ENCODE data around the gene PIGK.
A peak's percentile ranks its signal among the peaks of the same experiment; 100 is the strongest.

PIGK gene

DNA sequence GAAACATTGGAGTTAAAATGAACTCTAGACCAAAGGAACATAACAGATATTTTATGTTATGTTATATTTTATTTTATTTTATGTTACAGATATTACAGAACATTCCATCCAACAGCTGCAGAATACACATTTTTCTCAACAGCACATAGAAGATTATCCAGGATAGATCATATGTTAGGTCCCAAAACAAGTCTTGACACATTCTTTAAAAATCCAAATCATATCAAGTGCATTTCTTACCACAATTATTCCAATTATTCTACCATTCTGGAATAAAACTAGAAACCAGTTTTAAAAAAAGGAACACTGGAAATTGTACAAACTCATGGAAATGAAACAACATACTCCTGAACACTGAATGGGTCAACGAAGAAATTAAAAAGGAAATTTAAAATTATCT lies 30.9 kb upstream of the PIGK start:
- no peak overlapping the region for H3K4me3 ChIP-seq (ENCODE audit: low read depth in 1 of 2, low read length in 1 of 2)
- H3K36me3 ChIP-seq: no peaks in the 10 kb centered on the region
- H3K27me3 ChIP-seq: no peaks in the 10 kb centered on the region
- no peaks in the 10 kb centered on the region for H3K9me3 ChIP-seq
- H3K27ac ChIP-seq: no peak overlapping the region
- H3K4me1 ChIP-seq (ENCODE audit: control insufficient read depth in 1 of 2, insufficient read depth in 1 of 2, low read depth in 1 of 2, low read length in 1 of 2): no peaks in the 10 kb centered on the region
- TF ChIP-seq, protein P1, sequence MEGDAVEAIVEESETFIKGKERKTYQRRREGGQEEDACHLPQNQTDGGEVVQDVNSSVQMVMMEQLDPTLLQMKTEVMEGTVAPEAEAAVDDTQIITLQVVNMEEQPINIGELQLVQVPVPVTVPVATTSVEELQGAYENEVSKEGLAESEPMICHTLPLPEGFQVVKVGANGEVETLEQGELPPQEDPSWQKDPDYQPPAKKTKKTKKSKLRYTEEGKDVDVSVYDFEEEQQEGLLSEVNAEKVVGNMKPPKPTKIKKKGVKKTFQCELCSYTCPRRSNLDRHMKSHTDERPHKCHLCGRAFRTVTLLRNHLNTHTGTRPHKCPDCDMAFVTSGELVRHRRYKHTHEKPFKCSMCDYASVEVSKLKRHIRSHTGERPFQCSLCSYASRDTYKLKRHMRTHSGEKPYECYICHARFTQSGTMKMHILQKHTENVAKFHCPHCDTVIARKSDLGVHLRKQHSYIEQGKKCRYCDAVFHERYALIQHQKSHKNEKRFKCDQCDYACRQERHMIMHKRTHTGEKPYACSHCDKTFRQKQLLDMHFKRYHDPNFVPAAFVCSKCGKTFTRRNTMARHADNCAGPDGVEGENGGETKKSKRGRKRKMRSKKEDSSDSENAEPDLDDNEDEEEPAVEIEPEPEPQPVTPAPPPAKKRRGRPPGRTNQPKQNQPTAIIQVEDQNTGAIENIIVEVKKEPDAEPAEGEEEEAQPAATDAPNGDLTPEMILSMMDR (IDR thresholded peaks at IDR 0.05): no peak

DNA sequence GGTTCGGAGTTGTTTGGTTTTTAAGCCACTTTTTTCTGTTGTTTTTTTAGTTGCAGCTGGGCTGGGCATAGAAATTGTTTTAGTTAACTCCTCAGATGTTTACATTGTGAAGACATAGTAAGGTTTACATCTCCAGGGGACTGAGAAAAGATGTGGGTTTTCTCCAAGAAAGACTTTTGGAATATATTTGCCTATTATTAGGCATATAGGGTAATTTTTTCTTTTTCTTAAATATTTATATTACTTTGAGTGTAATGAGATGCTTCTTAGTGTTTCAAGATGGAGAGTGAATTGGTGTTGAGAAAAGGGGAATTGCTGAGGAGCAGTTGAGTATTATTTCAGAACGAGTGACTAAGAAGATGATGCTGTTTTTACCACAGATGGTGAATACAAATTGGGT lies 26.6 kb upstream of the PIGK start:
- Histone ChIP-seq H3K9me3 (no peaks in the 10 kb centered on the region), H3K4me1 (ENCODE audit: control insufficient read depth in 1 of 2, insufficient read depth in 1 of 2, low read depth in 1 of 2, low read length in 1 of 2) (no peaks in the 10 kb centered on the region)
- TF ChIP-seq, protein P1 (IDR thresholded peaks at IDR 0.05): no peak

DNA sequence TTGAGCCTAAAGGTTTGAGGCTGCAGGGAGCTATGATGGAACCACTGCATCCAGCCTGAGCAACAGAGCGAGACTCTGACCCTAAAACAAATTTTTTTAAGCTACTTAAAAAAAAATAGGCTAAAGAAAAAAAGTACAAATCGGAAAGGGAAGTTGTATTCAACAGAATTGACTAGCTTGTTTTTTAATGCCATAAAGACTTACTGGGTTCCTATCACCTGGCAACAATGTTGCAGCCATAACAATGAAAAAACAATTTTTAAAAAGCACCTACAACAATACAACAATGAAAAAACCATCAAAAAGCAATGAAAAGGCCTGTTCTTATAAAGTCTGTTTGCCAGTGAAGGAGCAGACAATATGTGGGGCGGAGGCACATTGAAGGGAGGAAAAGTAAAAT lies 20.1 kb upstream of the PIGK start:
- H3K36me3 ChIP-seq: no peaks in the 10 kb centered on the region
- H3K27ac ChIP-seq: peak overlapping the region; percentile 21
- no peak overlapping the region for H3K4me3 ChIP-seq (ENCODE audit: low read depth in 1 of 2, low read length in 1 of 2)
- TF ChIP-seq, protein P1 (IDR thresholded peaks at IDR 0.05): no peak
- no peaks in the 10 kb centered on the region for H3K9me3 ChIP-seq
- H3K27me3 ChIP-seq: no peaks in the 10 kb centered on the region
- peaks cover 14 to 16% of the 10 kb centered on the region in 2 experiments for H3K4me1 ChIP-seq (ENCODE audit: control insufficient read depth in 1 of 2, insufficient read depth in 1 of 2, low read depth in 1 of 2, low read length in 1 of 2)

More for the DNA sequence above, 26.6 kb upstream of the PIGK start:
- Histone ChIP-seq H3K4me3 (ENCODE audit: low read depth in 1 of 2, low read length in 1 of 2) (no peak overlapping the region), H3K36me3 (no peaks in the 10 kb centered on the region), H3K27ac (no peak overlapping the region), H3K27me3 (no peaks in the 10 kb centered on the region)

DNA sequence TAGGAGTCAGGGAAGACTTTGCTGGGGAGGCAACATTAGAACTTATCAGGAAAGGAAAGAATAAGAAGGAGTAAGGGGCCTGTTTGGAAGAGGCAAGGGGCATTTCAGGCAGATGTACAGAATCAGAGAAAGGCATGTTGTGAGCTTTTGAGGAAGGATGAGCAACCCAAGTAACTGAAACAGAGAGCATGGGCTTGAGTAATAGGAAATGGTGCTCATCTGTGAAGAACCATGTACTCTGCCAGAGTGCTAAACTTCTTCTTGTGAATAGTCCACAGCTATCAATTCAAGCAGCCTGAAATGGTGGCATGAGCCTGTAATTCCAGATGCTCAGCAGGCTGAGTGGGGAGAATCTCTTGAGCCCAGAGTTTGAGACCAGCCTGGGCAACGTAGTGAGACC lies 19.2 kb upstream of the PIGK start:
- peaks cover 14 to 16% of the 10 kb centered on the region in 2 experiments for H3K4me1 ChIP-seq (ENCODE audit: control insufficient read depth in 1 of 2, insufficient read depth in 1 of 2, low read depth in 1 of 2, low read length in 1 of 2)
- TF ChIP-seq, protein P1 (IDR thresholded peaks at IDR 0.05): no peak
- no peaks in the 10 kb centered on the region for H3K9me3 ChIP-seq
- no peak overlapping the region for H3K4me3 ChIP-seq (ENCODE audit: low read depth in 1 of 2, low read length in 1 of 2)
- H3K27ac ChIP-seq: peak overlapping the region; percentile 20
- H3K27me3 ChIP-seq: no peaks in the 10 kb centered on the region
- H3K36me3 ChIP-seq: no peaks in the 10 kb centered on the region

DNA sequence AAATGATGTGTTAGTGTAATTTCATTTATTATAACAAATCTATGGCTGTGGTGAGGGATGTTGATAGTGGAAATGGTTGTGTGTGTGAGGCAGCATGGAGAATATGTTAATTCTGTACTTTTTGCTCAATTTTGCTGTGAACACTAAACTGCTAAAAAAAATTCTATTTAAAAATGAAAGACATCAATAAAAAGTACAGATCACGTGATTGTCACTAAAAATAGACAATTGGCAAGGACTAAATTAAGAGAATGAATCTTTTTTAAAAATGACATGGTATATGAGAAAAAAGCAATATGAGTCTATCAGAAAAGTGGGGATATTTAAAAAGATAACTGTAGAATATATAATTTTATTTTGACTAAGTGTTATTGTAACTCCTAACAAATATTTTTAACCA lies 15.7 kb upstream of the PIGK start:
- no peaks in the 10 kb centered on the region for H3K27me3 ChIP-seq
- H3K36me3 ChIP-seq: no peaks in the 10 kb centered on the region
- H3K4me1 ChIP-seq (ENCODE audit: control insufficient read depth in 1 of 2, insufficient read depth in 1 of 2, low read depth in 1 of 2, low read length in 1 of 2): peaks cover 14 to 16% of the 10 kb centered on the region in 2 experiments
- H3K9me3 ChIP-seq: no peaks in the 10 kb centered on the region
- H3K4me3 ChIP-seq (ENCODE audit: low read depth in 1 of 2, low read length in 1 of 2): no peak overlapping the region
- TF ChIP-seq, protein P1 (IDR thresholded peaks at IDR 0.05): no peak
- no peak overlapping the region for H3K27ac ChIP-seq

DNA sequence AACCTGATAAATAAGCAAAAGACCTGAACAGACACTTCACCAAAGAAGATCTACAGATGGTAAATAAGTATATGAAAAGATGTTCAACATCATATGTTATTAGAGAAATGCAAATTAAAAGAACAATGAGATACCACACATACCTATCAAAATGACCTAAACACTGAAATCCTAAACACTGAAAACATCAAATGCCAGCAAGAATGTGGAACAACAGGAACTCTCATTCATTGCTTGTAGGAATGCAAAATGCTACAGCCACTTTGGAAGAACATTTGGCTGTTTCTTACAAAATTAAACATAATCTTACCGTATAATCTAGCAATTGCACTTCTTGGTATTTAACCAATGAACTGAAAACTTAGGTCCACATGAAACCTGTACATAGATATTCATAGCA lies 14.9 kb upstream of the PIGK start:
- H3K36me3 ChIP-seq: no peaks in the 10 kb centered on the region
- no peak overlapping the region for H3K27ac ChIP-seq
- H3K4me3 ChIP-seq (ENCODE audit: low read depth in 1 of 2, low read length in 1 of 2): no peak overlapping the region
- H3K9me3 ChIP-seq: no peaks in the 10 kb centered on the region
- TF ChIP-seq, protein P1 (IDR thresholded peaks at IDR 0.05): no peak
- H3K27me3 ChIP-seq: no peaks in the 10 kb centered on the region
- peaks cover 9 to 13% of the 10 kb centered on the region in 2 experiments for H3K4me1 ChIP-seq (ENCODE audit: control insufficient read depth in 1 of 2, insufficient read depth in 1 of 2, low read depth in 1 of 2, low read length in 1 of 2)
